ENCODE data around the gene RRP8. TPM values are rescaled to one million over a fixed set of nuclear protein-coding genes. Genes with fewer than 3 reads are reported as not detected.

RRP8 gene
- 25.9 to 36.6 TPM (median 32.9 TPM) in 5 replicates for total RNA-seq (2022; extraction: Qiagen RNA extraction)

GRCh38 chr11:6603287-6604080 is at the start of gene RRP8, which contains the start of gene ILK:
Gene RRP8 (minus strand): TSS chr11:6603616. CDS start chr11:6603502, 114 bp downstream.
Gene ILK (plus strand): TSS chr11:6603774. CDS start chr11:6604272, 498 bp downstream.

GRCh38 chr11:6619004-6619745 is 15.8 kb upstream of the RRP8 start, which contains the start of gene TPP1:
Gene TPP1 (minus strand): TSS chr11:6619422. CDS start chr11:6619400, 22 bp downstream.

DNA sequence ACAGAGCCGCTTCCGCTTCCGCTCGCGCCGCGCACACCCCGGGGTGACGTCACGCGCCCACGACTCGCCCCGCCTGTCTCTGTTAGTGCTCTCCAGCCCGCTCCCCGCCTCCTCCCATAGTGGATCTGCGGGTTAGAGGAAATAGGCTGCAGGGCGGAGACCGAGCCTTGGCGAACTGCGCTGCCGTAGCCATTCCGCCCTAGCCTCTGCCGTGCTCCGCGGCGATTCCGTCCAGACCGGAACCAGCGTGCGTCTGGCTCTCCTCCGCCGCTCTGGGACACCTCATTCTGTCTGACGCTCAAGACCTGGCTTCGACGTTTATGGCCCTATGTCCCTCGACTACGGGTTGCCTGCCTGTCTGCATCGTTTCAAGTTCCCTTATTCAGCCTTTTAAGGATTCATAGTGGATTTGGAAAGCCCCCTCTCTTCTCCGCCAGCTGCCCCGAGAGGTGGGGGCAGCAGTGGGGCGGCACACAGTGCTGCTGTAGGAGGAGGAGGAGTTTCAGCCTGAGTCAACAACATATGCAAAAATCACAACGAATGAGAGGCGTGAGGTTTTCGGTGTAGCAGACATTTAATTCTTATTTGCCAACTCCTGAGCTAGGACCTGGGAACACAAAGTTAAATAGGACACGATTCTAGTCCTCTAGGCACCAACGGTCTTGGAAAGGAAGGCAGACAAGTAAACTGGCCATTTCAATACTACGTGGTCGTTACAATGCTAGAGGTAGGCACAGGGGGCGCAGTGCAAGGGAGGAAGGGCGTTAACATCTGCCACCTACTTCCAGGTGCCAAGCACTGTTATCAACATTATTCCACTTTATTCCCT is 9.0 kb upstream of the RRP8 start, which contains the start of gene TAF10:
TSS of gene TAF10 (minus strand) at position 4 of the 829 bp plus-strand sequence. CDS start 27 bp downstream, outside the sequence.

Other genes starting within 250 kb of the RRP8 start
- 10.0 to 11.9 TPM (median 10.5 TPM) in 5 replicates for gene SMPD1, start 213.1 kb downstream of the RRP8 start, total RNA-seq (2022; extraction: Qiagen RNA extraction)
- 16.5 to 20.3 TPM (median 20.1 TPM) in 5 replicates for gene APBB1, start 184.5 kb downstream of the RRP8 start, total RNA-seq (2022; extraction: Qiagen RNA extraction)
- gene HPX, start 162.6 kb downstream of the RRP8 start, total RNA-seq (2022; extraction: Qiagen RNA extraction): 0.25 to 0.84 TPM (median 0.37 TPM) in 5 replicates
- 14.7 to 23.1 TPM (median 21.7 TPM) in 5 replicates for gene TRIM3, start 129.7 kb downstream of the RRP8 start, total RNA-seq (2022; extraction: Qiagen RNA extraction)
- gene ARFIP2, start 122.3 kb downstream of the RRP8 start, total RNA-seq (2022; extraction: Qiagen RNA extraction): 53.0 to 59.0 TPM (median 57.5 TPM) in 5 replicates
- gene TIMM10B, start 122.1 kb downstream of the RRP8 start, total RNA-seq (2022; extraction: Qiagen RNA extraction): 28.6 to 37.0 TPM (median 35.3 TPM) in 5 replicates
- 1.7 to 3.5 TPM (median 3.2 TPM) in 5 replicates for gene DNHD1, start 106.3 kb downstream of the RRP8 start, total RNA-seq (2022; extraction: Qiagen RNA extraction)
- 114 to 121 TPM (median 118 TPM) in 5 replicates for gene ILK, start 158 bp upstream of the RRP8 start, total RNA-seq (2022; extraction: Qiagen RNA extraction)
- 157 to 250 TPM (median 230 TPM) in 5 replicates for gene TAF10, start 8.6 kb upstream of the RRP8 start, total RNA-seq (2022; extraction: Qiagen RNA extraction)
- gene TPP1, start 15.8 kb upstream of the RRP8 start, total RNA-seq (2022; extraction: Qiagen RNA extraction): 40.5 to 48.1 TPM (median 47.4 TPM) in 5 replicates
- gene DCHS1, start 52.2 kb upstream of the RRP8 start, total RNA-seq (2022; extraction: Qiagen RNA extraction): 0.06 to 0.13 TPM (median 0.11 TPM) in 5 replicates
- 91.6 to 113 TPM (median 106 TPM) in 5 replicates for gene MRPL17, start 79.7 kb upstream of the RRP8 start, total RNA-seq (2022; extraction: Qiagen RNA extraction)
- 0.05 TPM in 2 of 5 replicates, not detected in the others for gene OR2AG2, start 168.4 kb upstream of the RRP8 start, total RNA-seq (2022; extraction: Qiagen RNA extraction)
- not detected in 5 replicates for gene OR2AG1, start 179.4 kb upstream of the RRP8 start, total RNA-seq (2022; extraction: Qiagen RNA extraction)
- not detected in 5 replicates for gene OR6A2, start 196.1 kb upstream of the RRP8 start, total RNA-seq (2022; extraction: Qiagen RNA extraction)
- gene OR10A5, start 242.1 kb upstream of the RRP8 start, total RNA-seq (2022; extraction: Qiagen RNA extraction): not detected in 5 replicates

Data from A549 treated with CORT108297 at 1 μM for 4 hours (cell line).